GM18511 (cell line): ENCODE measurements around the gene VWA5B1.

ENCODE experiments used
- ATAC-seq: cut with Tn5 transposase; IDR thresholded peaks from one replicate; pipeline ENCODE4 v1.9.1; 2021; ENCODE audit warnings: mild to moderate bottlenecking, moderate library complexity; ENCODE audit not compliant: unreplicated experiment

Gene VWA5B1

GRCh38 chr1:20346433-20346832 is 55.8 kb downstream of the VWA5B1 start:
- no peak for ATAC-seq

DNA sequence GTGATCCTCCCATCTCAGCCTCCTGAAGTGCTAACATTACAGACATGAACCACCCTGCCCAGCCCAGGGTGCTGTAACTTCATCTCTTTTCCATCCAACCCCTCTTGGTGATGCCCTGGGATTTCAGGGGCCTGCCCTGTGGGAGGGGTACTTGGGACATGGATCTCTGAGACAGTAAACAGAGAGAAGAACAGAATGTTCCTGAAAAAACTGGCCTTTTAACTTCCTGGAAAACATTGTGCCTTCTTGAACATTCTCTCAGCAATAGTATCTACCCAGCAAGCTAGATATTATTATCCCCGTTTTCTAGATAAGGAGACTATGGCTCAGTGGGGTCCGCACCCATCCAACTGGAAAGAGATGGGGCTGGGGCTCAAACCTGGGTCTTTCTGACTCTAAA is 57.0 kb downstream of the VWA5B1 start:
- ATAC-seq, result no peak

- no peak for ATAC-seq
These were observed 57.7 kb downstream of the VWA5B1 start for GRCh38 chr1:20348326-20348915.

DNA sequence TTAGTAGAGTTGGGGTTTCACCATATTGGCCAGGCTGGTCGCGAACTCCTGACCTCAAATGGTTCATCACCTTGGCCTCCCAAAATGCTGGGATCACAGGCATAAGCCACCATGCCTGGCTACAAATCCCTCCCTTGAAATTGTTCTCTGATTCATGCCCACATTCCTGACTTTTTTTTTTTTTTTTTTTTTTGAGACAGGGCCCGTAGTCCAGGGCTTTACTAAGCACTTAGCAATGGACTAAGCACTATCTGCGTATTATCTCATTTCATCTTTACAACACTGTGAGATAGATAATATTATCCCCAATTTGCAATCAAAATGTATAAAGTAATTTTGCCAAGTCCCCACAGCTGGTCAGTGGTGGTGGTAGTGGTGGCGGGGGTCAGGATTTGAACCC is 58.9 kb downstream of the VWA5B1 start:
- no peak for ATAC-seq

DNA sequence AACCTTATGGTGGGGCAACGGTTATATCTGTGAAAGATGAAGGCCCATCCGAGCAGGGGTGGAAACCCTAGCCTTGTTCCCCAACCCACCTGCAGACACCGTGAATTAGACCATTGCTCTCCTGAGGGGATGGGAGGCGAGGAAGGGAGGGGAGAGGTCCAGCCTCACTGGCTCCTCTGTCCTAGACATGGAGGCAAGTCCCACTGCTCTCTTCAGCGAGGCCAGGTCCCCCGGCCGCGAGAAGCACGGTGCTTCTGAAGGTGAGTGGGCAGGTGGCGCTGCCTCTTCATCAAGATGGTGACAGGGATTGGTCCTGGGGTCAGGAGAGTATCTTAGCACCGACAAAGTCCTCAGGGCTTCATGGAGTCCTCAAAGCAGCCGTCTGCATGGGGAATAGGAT is 59.3 kb downstream of the VWA5B1 start:
- no peak for ATAC-seq

DNA sequence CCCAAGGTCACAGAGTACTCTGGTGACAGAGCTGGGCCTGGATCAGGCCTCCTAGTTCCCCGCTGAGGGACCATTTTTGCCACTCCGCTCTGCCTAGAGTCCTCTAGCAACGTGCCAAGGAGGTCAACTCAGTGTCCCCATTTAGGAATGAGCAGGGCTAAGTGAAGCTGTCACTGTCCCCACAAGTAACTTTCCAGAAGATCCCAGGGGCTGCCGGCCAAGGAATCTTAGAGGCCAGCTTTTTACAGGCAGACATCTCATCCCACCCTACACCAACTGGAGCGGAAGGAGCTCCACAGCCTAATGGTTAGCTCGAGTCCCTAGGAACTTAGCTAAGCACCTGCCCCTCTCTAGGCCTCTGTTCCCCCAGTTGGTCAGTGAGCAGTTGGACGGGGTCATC is 59.7 kb downstream of the VWA5B1 start:
- no peak for ATAC-seq

DNA sequence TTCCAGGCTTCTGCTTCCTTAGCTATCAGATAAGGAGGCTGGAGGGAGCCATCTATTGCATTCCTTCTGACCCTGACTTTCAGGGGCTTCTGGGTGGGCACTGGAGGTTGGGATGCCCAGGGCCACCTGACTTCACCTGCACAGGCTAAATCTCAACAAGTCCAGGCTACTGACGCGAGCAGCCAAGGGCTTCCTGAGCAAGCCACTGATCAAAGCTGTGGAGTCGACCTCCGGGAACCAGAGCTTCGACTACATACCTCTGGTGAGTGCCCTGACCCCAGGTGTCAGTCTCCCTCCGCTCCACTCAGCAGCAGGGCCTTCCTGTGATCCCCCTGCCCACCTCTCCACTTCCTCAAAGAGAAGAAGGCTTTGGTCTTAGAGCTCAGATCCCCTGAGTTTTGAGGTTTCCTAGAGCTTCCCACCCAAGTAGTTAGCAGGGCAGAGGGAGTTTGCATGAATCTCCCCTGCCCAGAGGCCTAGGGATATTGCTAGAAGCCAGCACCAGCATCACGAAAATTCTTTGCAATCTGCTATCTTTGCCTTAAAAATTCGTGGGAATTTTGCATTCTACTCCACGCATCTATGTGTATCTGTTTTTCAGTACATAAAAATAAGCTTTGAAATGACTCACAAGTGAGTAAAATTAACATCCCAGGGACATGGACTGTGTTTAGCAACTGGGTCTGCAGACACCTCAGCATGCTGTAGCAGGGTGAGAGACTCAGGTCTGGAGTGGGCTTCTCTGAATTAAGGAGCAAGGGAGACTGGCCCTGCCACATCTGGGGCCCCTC is 61.4 kb downstream of the VWA5B1 start:
- ATAC-seq, result no peak

GRCh38 chr1:20353836-20354235 is 63.2 kb downstream of the VWA5B1 start:
- ATAC-seq, result no peak

DNA sequence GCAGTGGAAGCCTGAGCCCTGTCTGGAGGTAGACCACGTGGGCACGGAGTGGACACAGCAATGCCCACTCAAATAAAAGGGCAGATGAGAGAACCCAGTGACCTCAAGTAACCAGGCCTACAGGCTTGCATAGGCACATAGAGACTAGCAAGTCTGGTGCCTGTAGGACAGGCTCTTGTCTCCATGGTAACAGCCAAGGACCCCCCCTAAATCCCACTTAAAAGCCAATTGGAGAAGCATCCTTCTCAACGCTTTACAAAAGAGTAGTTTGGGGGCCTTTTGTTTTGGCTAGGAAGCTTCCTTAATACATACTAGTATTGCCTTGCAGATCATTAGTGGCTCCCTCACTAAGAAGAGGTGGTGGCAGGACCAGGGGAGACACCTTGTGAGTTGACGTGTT is 63.9 kb downstream of the VWA5B1 start:
- no peak for ATAC-seq

DNA sequence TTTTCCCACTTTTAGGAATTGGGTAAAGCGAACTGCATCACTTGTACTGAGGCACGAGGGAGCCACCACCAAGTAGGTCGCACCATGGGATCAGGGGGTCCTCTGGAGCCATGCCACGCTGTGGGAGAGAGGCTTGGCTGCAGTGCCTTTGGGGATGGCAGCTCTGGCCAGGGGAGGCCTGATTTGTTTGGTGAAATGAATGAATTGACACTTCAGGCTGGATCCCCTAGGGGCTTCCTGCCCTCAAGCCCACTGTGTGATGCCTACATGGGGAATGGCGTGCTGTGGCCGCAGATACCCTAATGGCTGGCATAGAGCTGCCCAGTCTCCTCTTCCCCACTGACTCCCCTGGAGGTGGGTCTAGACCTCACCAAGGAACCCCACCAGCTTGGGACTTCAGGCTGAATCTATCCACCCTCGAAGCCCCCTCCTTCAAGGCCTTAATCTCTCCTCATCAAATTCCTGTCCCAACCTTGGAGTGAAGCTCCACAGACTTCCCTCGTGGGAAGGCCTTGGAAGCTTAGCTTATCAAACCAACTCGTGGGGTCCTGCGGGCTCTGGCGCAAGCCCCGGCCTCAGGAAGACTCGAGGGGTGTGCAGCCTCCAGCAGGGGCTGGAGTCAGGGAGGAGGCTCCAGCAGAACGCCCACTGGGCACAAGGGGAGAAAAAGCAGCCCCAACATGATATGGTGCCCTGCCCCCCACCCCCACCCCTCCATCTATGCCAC is 64.6 kb downstream of the VWA5B1 start:
- ATAC-seq, result no peak

DNA sequence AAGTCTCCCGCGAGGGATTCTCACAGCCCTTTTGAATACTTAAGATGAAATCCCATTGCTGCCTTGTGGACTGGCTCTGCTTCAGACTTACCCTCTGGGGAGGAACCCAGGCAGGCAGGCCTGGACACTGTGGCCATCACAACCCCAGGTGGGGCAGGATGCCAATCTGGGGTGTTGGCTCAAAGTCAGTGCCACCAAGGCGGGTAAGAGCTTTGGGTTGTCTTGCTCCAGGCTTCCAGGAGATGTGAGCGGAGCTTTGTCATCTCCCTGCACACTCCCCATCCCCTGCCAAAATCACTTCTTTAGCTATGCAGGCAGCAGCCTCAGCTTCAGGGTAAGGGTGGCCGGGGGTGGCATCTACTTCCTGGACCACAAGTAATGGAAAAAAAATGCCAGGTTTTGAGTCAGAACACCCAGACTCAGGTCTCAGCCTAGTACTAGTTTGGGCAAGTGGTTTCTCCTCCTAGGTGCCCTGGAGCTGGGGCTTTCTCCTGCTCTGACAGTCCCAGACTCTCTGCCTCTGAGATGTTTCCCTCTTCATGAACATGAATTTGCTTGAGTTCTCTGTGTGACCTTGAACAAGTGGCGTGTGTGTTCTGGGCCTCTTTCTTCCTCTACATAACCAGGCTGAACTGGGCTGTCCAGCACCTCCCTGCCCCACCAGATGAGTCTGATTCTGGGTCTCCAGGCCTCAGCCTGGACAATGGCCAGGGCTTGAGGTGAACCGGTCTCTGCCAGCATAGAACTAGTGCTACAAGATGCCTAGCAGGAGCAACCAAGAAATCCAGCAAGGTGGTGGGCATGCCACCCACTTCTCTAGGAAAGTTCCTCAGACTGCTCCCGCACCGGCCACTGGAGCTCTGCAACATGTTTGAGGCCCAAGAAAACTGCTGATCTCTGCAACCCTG is 65.4 kb downstream of the VWA5B1 start:
- ATAC-seq, result no peak

GRCh38 chr1:20356850-20357459 is 66.3 kb downstream of the VWA5B1 start:
- no peak for ATAC-seq

GRCh38 chr1:20357796-20358195 is 67.1 kb downstream of the VWA5B1 start:
- ATAC-seq, result no peak

- no peak for ATAC-seq
These were observed 68.1 kb downstream of the VWA5B1 start for GRCh38 chr1:20358761-20359263.

DNA sequence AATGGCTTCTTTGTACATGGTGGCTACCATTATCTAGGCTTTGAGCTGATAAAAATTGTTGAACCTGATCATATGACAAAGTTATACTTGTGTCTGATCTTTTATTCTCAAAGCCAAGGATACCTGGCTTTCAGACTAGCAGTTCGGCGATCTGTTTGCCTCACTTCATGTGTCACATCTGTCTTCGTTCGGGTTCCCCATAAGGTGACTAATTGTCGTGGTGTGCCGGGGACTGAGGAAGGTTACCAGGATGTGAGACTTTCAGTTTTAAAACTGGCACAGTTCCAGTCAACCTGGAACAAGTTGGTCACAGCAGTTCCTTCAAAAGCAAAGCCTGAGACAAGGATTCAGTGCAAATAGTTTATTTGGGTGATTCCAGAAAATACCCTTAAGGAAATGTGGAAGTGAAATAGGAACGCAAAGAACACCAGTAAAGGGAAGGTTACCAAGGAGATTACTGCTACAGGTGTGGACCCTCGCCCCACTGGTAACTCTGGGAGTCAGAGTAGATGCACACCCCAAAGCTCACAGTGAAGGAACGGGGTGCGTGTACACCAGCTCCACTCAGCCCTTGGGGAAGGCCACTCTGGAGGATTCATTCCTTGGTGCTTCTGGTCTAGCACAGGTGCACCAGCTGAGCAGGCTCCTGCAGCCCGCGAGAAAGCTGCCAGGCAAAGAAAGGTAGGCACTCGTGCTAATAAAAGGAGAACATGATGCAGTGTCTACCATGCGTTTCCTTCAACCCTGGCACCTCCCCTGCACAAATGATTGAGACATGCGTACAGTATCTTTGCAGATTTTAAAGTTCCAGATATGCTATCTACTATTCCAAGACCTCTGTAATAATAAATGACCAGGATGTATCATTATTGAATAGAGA is 69.0 kb downstream of the VWA5B1 start:
- ATAC-seq, result no peak

GRCh38 chr1:20361401-20361800 is 70.7 kb downstream of the VWA5B1 start:
- ATAC-seq, result no peak

GRCh38 chr1:20361805-20362381 is 71.2 kb downstream of the VWA5B1 start:
- ATAC-seq, result no peak

GRCh38 chr1:20362856-20363255 is 72.2 kb downstream of the VWA5B1 start:
- ATAC-seq, result no peak

DNA sequence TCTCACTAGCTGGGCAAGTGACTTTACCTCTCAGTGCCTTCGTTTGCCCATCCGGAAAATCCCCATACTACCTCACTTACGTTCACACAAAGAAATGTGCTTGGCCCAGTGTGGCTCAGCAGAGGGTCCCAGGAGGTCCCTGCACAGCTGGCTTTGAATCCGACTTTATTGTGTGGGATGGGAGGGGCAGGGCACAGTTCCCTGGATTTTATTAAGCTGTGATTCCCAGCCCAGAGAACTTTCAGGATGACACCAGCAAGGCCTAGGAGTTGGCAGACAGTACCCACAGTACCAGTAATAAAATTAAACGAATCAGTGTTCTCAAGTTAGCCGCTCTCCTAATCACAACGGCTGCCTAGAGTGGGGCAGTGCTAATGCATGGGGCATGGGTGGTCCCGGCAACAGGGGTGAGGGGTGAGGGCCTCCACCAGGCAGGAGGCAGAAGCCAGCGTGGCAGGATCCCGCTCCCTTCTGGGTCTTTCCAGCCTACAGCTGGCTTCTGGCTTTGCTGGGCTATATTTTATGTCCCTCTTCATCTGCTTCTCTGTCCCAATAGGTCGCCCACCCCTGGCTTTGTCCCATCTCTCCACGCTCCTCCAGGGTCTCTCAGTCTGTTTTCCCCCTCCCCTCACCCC is 74.9 kb downstream of the VWA5B1 start:
- ATAC-seq, result no peak
